Measurements from ENCODE around the gene HDAC4.

- TF ChIP-seq CTCF (optimal IDR thresholded peaks at IDR 0.05 in 1 of 3, IDR thresholded peaks at IDR 0.05 in 1 of 3, conservative IDR thresholded peaks at IDR 0.05 in 1 of 3; ENCODE audit: extremely low read depth in 1 of 3, insufficient read depth in 2 of 3, low read length in 3 of 3), result no peak
- TF ChIP-seq EZH2 (IDR thresholded peaks at IDR 0.05; ENCODE audit: low read length), result no peak
Observed at GRCh38 chr2:239008004-239008403, 392.8 kb downstream of the HDAC4 start.
